Fibroblast of gingiva (primary cell): Measurements from ENCODE around the gene GYPB.
A peak's percentile ranks its signal among the peaks of the same experiment; 100 is the strongest.
"Not testable (repeated sequence)": the region's sequence is repeated elsewhere in the genome, so short reads cannot be mapped to it uniquely, and the experiment has no call there.

Experiments
- DNase-seq: peaks from one replicate; pipeline ENCODE4 v3.0.0-alpha.2; 2011; ENCODE audit warnings: low read depth

Gene GYPB

DNA sequence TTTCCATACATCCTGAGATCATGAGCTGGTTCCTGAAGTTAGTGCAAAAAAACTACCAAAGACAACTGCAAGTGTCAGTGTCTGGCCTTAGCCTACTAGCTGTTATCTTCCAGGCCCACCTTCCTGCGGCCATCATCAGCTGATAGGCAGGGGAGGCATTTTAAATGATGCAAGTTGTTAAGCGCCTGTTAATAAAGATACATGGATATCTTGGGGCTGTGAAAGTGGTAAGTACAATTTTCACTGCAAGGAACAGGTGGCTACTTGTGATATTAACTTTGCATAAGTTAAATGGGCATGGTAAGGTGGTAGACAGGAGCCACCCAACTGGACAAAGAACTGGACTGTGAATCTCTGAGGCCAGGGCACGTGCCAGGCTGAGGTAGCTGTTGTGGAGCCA is at the start of gene GYPB:
Gene GYPB, minus strand, starts transcription at position 104 of the 400 bp plus-strand sequence. Its CDS starts 93 bp downstream, at position 11.
- DNase-seq = not testable (repeated sequence)

GRCh38 chr4:144061556-144061955 is 42.4 kb upstream of the GYPB start:
- not testable (repeated sequence) for DNase-seq

GRCh38 chr4:144060234-144060859 is 41.2 kb upstream of the GYPB start:
- not testable (repeated sequence) for DNase-seq

GRCh38 chr4:144056800-144057199 is 37.6 kb upstream of the GYPB start:
- DNase-seq = no peak

- DNase-seq = not testable (repeated sequence)
Measured at GRCh38 chr4:144055336-144055735, 36.2 kb upstream of the GYPB start.

- not testable (repeated sequence) for DNase-seq
Measured at GRCh38 chr4:144051494-144051893, 32.3 kb upstream of the GYPB start.

DNA sequence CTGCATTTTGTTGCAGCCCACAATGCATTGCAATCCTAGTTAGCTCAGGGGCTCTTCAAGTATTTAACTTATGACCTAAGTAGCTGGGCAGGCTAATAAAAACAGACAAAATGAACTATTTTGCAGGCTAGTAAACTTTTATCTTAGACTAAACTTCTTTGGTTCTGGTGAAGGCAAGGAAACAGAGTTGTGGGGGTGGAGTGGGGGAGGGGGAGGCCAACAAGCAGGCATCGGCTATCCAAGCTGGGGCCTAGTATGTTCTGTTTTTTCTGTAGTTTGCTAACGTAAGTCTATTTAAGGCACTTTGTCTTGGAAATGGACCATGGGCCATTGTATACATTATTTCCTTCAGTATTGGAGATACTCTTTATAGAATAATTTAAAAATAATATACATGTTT is 31.5 kb upstream of the GYPB start:
- not testable (repeated sequence) for DNase-seq

DNA sequence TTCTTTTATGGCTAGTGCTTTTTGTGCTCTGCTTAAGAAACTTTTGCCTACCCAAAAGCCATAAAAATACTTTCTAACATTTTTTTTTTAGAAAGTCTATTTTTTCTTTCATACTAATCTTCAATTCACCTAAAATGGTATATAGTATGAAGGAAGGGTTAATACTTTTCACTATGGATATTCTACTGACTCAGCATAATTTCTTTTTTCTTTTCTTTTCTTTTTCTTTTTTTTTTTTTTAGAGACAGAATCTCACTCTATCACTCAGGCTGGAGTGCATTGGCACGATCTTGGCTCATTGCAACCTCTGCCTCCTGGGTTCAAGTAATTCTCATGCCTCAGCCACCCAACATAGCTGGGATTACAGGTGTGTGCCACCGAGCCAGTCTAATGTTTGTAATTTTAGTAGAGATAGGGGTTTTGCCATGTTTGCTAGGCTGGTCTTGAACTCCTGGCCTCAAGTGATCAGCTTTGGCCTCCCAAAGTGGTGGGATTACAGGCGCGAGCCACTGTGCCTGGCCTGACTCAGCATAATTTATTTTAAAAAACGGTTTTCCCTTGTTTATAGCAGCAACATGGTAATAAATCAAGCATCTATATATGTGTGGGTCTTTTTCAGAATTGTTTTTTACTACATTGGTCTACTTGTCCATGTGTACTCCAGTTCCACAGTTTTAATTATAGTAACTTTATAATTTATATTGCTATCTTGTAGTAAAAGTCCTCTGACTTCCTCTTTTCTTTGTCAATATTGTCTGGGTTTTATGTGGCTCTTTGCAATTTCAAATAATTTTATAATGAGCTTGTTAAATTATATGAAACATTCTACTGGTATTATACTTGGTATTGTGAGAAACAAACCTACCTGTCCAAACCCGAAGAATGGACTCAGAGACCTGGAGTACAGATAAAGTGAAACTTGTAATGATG is 30.6 kb upstream of the GYPB start:
- DNase-seq = not testable (repeated sequence)

GRCh38 chr4:144044936-144045335 is 25.8 kb upstream of the GYPB start:
- peak; percentile 26 for DNase-seq

DNA sequence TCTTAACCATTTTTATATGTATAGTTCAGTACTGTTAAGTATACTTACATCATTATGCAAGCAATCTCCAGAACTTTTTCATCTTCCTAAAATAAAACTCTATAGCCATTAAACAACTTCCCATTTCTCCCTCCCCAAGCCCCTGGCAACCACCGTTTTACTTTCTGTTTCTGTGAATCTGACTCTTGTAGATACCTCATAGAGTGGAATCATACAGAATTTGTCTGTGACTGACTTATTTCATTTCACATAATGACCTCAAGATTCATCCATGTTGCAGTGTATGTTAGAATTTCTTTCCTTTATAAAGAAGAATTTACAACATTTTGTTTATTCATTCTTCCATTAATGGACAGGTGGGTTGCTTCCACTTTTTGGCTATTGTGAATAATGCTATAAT is 13.4 kb upstream of the GYPB start:
- not testable (repeated sequence) for DNase-seq

- not testable (repeated sequence) for DNase-seq
Measured at GRCh38 chr4:144031875-144032274, 12.7 kb upstream of the GYPB start.

- DNase-seq = not testable (repeated sequence)
Measured at GRCh38 chr4:144031369-144031768, 12.2 kb upstream of the GYPB start.

GRCh38 chr4:144030708-144031107 is 11.5 kb upstream of the GYPB start:
- DNase-seq = not testable (repeated sequence)

DNA sequence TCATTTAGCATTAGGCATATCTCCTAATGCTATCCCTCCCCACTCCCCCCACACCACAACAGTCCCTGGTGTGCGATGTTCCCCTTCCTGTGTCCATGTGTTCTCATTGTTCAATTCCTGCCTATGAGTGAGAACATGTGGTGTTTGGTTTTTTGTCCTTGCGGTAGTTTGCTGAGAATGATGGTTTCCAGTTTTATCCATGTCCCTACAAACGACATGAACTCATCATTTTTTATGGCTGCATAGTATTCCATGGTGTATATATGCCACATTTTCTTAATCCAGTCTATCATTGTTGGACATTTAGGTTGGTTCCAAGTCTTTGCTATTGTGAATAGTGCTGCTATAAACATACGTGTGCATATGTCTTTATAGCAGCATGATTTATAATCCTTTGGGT is 7.5 kb upstream of the GYPB start:
- not testable (repeated sequence) for DNase-seq

GRCh38 chr4:144024399-144025053 is 5.3 kb upstream of the GYPB start:
- not testable (repeated sequence) for DNase-seq

DNA sequence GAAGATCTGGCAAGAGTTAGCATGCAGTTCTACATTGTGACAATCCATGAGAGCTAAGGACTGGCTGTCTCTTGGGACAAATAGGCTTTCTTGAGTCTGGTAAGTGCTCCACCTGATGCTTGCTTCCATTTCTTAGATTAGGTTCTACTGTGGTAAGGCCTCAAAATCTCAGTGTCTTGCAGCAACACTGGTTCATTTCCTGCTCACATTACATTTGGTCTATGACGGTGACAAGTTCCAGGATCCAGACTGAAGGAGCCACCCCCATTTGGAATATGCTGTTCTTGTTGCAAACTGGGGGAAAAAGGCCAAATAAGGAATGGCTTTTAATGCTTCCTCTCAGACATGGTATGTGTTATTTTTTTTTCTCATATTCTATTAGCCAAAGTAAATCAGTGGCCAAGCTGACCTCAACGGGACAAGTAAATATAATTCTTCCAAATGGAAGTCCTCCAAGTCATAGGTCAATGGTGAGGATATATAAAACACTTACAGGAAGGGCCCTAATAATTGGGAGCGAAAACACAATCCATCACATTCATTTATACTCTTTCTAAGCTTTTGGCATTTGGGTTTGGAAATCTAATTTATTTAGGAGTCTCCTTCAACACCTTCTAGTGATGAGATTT is 3.7 kb upstream of the GYPB start:
- not testable (repeated sequence) for DNase-seq

- peak; percentile 4 for DNase-seq
Measured at GRCh38 chr4:144021336-144021990, 2.3 kb upstream of the GYPB start.

GRCh38 chr4:144018223-144019000 is 768 bp downstream of the GYPB start:
- not testable (repeated sequence) for DNase-seq

DNA sequence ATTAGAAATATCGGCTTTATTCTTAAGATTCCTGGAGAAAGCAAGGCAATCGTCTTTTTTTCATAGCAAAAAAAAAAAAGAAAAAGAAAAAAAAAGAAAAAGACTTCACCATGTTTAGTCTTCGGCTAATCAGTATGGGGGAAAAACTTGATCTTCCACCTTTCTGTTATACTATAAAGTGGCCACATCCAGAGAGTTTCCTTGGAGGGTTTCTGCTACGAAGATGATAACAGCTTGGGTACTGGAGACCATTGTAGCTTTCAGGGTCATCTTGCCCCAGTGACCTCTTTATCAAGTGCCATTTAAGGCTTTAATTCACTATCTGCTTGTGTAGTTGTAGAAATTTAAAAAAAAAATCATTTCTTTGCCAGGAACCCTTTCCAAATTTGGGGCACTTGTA is 1.9 kb downstream of the GYPB start:
- not testable (repeated sequence) for DNase-seq

DNA sequence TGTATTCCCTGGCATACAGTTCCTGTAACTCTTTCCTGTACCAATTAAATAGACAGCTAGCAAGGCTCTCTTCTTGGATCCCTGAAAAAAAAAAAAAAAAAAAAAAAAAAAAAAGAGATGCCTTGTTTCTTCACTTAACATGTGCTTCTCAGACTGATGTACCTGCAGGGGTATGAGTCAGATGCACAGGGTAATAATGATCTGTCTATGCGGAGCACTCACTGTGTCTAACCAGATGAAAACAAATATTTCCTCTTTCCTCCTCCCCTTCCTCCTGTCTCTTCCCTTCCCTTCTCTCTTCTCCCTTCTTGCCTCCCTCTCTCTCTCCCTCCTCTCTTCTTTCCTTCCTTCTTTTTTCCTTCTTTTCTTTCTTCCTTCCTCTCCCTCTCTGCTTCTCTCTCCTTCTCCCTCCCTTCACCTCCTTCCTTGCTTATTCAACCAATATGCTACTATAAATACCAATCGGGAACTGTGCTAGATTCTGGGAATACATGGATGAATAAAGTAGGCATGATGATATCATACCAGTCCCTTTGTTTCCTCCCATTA is 3.0 kb downstream of the GYPB start:
- not testable (repeated sequence) for DNase-seq
